Dermis microvascular lymphatic vessel endothelial cell (primary cell): Measurements from ENCODE around the gene OR7A10. TPM values are rescaled to one million over a fixed set of nuclear protein-coding genes. Genes with fewer than 3 reads are reported as not detected.

Source experiments
- DNase-seq, 2 donors: peaks; one replicate each; pipeline versions ENCODE4 v3.0.0 to v3.0.0-alpha.2; 2010; ENCODE audit warnings: low read depth in 2 of 2
- total RNA-seq: library from RNA; depleted of rRNA; stranded (reverse); fragments of >200 nt; gene quantifications from 2 replicates; pipeline ENCODE4 v1.2.1, GENCODE V29; 2014

Gene OR7A10
- total RNA-seq = not detected in 2 replicates

DNA sequence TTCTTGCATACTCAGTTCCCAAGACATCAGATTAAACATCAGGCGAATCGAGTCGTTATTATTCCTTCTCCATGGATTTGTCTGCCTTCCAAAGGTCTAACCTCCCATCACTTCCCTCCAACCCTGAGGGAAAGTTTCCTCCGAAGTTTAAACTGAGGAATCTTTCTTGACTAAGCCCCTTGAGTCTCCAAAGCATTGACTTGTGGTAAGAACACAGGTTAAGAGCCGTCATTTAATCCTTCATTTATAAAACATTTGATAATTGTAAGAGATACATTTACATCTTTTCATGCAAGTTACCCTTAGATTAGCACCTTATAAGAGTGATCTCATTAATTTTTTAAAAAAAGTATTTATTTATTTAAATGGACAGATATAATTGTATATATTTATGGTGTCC is at the start of gene OR7A10:
Gene OR7A10 (minus strand): TSS at position 101 of the 400 bp plus-strand sequence. CDS start 7,045 bp downstream, outside the sequence.
- no peak for DNase-seq

DNA sequence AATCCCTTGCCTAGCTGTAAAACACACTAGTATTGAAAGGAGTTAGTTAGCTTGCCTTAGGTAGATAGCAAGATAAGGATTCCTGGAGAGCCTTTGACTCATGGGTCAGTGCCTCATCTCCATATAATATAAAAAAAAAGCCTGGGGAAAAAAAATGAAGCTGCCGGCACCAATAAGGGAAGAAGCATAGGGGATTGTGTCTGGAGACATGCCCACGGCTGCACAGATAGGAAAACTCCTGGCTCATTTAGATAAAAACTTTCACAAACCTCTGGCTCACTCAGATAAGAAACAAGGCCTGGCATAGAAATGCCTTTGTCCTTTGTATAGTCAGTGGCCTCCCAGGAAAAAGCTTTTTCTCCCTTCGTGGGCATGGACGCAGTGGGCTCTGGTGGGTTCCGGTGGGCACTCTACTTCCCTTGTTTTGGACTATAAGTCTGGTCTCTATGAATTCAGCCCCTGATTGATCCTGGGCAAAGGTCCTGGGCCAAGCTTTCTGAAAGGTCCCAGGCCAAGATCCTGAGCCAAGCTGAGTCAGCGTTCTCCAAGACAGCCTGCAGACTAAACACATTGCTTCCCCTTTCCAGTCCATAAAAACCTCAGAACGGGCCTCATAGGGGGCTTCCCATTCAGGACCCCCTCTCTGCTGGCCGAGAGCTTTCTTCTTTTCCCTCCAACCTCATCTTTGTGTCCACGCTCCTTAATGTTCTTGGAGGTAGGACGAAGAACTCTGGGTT is 42.1 kb upstream of the OR7A10 start:
- no peak for DNase-seq

DNA sequence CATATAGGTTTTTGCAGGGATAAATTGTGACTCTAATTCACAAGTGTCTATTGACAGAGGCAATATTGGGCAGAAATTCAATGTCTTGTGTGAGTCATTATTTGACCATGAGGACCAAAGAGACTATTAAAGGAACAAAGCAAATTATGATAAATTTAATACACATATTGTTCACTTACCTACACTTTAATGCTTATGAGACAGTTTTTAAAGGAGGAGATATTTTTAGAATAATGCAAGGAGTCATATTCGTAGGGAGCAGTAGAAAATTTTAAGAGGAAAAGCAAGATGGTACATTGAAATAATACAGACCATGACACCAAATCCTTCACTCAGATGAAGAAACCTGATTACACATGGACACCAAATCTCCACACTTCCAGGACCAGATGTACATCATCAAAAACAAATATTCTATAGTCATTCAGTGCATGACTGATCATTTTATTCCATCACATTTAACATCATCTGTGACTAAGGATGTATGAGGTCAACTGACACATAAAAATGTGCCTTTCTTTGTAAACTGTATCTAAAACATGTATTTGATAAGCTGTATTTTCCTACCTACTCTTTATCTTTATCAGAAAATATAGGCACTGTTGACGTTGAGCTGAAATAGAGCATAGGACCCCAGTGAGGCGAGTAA is 41.4 kb upstream of the OR7A10 start:
- DNase-seq = no peak

DNA sequence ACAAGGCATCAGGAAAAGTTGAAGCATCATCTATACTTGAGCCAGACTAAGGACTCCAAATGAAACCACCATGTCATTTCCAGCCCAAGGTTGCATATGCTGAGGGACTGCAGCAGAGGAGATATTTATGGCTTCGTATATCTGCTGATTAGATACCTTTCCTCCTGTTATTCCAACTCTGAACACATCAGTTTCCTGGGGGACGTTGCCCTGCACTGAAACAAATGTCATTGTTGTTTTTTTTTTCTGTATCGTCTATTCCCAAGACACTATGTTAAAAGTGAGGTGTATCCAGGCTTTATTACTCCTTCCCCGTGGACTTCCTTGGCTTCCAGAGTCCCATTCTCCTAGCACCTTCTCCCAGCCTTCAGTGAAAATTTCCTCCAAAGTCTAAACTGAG is 37.3 kb upstream of the OR7A10 start, which contains the start of gene OR7A17:
Gene OR7A17 (minus strand): TSS at position 101 of the 400 bp plus-strand sequence. CDS start 4,777 bp downstream, outside the sequence.
- no peak for DNase-seq

DNA sequence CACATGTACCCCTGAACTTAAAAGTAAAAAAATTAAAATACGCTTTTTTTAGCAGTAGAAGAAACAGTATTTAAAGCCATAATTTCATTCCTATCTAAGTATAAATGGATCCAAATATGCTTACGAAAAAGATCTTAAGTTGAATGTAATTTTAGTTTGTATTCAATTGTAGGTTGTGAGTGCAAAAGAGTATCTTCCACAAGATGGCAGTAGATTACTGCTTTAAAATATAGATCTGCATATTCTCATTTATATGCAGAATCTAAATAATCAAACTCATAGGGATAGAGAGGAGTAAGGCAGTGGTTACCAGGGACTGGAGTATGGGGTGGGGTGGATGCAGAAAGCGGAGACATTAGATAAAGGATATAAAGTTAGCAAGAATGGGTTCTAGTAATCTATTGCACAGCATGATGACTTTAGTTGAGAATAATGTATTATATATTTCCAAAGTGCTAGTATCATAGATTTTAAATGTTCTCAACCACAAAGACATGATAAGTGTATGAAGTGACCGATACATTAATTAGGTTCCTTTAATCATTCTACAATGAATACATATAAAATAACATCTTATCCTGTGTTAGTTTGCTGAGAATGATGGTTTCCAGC is 23.0 kb upstream of the OR7A10 start:
- peak in 1 of 2 donors; percentile 17 for DNase-seq

DNA sequence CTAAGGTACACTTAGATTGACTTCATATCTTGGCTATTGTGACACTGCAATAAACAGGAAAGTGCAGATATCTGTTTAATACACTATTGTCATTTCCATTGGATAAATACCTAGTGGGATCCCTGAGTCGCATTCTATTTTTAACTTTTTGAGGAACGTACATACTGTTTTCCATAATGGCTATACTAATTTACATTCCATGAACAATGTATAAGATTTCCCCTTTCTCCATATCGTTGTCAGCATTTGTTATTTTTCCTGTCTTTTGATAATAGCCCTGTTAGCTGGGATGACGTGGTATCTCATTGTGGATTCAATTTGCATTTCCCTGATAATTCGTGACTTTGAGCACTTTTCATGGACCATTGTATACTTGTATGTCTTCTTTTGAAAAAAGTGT is 19.8 kb upstream of the OR7A10 start:
- DNase-seq = no peak

DNA sequence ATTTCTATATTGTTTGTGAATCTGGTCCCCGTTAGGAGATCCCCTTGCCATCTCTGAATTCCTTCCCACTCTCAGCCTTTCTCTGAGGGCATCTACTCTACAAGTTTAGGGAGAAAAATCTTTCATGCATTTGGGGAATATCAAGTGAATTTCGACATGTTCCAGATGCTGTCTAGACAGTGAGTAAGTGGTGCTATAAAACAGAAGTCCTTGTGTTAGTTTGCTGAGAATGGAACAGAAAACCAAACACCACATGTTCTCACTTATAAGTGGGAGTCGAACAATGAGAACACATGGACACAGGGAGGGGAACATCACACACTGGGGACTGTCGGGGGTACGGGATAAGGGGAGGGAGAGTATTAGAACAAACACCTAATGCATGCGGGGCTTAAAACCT is 5.1 kb downstream of the OR7A10 start:
- DNase-seq = no peak

DNA sequence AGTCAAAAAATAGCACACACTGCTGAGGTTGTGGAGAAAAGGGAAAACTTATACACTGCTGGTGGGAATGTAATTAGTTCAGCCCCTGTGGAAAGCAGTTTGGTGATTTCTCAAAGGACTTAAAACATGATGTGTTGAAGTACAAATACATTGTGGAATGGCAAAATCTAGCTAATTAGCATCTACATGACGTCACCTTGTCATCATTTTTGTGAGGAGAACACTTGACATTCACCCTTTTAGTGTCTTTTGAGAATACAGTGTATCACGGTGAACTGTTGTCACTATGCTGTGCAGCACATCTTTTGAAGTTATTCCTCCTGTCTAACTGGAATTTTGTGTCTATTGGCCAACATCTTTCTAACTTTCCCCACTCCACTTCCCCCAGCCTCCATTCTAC is 5.6 kb downstream of the OR7A10 start:
- no peak for DNase-seq

DNA sequence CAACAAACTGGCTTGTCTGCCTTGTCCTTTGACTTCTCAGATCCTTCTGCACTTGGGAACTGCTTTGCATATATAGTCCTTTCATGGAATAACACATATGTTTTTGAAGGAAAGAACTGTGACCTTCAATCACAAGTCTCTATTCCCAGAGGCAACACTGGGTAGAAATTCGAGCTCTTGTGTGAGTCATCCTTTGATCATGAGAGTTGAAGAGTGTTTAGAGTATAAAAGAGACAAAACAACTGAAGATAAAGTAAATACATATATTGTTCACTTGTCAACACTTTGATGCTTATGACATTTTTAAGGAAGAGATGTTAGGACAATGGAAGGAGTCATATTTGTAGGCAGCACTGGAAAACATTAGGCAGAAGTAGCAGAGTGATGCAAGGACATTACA is 8.5 kb downstream of the OR7A10 start:
- DNase-seq = no peak

DNA sequence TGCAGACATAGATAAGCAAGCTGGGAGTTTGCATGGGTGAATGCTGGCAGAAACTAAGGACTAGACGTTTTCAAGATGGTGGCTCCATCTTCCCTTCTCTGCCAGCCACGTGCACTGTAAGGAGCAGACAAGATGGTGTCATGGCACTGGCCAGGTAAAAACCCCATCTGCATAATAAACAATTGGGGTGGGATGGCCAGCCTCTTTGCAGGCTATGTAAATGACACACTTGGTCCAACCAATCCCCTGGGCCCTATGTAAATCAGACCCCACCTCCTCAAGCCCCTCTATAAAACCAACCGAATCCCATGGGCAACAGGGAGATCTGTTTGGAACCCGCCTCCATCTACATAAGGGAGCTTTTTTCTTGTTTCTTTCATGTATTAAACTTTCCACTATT is 11.3 kb downstream of the OR7A10 start:
- no peak for DNase-seq

DNA sequence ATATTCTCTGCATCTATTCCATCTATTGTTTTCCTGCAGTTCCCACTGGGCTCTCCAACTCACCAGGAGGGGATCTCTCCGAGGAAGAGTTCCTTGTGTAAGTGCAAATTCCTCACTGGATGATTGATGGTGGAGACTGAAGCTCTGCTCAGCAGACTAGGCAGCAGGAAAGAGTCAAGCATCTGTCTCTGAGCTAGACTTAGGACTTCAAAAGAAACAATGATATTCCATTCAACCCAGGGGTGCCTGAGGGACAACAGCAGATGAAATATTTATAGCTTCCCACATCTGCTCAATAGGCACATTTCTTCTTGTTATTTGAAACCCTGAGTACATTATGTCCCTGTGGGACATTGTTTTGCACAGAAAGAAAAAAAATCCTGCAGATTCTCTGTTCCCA is 13.7 kb downstream of the OR7A10 start, which contains the start of the genes OR7A5 and OR7C1:
Gene OR7A5 (minus strand): TSS at position 175 of the 400 bp plus-strand sequence. CDS start 6,944 bp downstream, outside the sequence.
Gene OR7C1 (minus strand): TSS at position 175 of the 400 bp plus-strand sequence. CDS start 35,049 bp downstream, outside the sequence.
- peak in 1 of 2 donors; percentile 2 for DNase-seq

DNA sequence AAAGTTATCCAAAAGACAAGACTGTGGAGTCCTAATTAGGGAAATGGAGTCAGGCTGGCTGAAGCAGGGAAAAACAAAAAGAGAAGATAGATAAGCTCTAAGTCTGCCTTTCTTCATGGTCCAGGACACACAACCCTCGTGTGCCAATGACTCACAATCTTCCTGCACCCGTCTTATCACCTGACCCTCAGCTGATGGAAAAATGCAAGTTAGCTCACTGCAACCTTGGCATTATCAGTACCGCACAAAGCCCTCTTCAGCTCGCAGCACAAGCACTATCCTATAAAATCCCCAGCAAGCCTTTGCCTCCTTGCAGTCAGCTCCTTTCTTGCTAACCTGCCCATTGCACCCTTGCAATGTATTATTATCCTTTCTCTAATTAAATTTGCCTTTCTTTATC is 18.0 kb downstream of the OR7A10 start:
- DNase-seq = no peak

DNA sequence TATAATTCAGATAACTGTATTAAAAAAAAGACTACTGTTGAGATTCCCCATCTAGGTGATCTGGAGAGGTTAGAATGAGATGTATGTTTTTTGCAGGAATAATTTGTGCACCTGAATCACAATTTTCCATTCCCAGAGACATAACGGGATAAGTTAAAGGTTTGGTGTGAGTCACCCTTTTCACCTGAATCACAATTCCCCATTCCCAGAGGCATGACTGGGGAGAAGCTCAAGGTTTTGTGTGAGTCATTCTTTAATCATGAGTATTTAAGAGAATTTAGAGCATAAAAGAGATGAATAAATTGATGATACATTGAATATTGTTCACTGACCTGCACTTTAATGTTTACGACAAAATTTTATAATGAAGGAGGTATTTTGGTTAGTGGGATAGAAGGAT is 22.7 kb downstream of the OR7A10 start:
- no peak for DNase-seq

DNA sequence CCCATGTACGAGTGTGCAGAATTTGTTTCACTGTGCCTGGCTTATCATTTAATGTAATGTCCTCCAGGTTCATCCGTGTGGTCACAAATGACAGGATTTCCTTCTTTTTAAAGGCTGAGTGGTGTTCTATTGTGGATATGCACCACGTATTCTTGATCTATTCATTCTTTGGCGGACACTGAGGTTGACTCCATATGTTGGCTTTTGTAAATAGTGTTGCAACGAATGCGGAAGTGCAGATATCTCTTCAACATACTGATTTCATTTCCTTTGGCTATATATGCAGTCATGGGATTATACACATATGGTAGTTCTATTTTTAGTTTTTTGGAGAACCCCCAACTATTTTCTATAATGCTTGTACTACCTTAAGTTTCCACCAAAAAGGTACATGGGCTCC is 26.8 kb downstream of the OR7A10 start:
- no peak for DNase-seq

DNA sequence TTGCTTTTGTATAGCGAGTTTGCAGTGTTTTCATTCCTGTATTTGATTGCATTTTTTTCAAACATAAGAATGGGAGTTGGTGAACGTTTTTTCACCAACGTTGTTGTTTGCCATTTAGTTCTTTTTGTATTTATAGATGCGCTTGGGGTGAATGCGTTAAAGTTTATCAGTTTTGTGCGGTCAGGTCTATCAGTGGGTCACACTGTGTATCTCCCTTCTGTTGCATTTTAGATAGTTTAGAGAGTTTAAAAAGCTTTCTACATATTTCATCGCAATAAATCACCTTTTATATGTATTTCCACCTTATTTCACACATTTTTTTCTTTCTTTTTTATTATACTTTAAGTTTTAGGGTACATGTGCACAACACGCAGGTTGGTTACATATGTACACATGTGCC is 30.1 kb downstream of the OR7A10 start:
- DNase-seq = no peak

DNA sequence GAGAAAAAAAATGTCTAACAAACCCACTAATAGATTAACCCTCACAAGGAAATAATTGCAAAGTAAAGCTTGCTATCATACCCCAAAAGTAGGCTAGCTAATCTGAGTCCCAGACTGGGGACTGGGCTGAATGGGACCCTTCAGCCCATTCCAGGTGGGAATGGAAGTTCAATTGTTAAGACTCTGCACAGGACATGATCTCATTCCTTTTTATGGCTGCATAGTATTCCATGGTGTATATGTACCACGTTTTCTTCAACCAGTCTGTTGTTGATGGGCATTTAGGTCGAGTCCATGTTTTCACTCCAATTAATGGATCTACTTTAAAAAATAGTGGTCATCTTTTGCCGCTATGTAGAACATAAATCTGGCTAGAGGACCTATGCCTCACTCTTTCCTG is 31.7 kb downstream of the OR7A10 start:
- DNase-seq = no peak

DNA sequence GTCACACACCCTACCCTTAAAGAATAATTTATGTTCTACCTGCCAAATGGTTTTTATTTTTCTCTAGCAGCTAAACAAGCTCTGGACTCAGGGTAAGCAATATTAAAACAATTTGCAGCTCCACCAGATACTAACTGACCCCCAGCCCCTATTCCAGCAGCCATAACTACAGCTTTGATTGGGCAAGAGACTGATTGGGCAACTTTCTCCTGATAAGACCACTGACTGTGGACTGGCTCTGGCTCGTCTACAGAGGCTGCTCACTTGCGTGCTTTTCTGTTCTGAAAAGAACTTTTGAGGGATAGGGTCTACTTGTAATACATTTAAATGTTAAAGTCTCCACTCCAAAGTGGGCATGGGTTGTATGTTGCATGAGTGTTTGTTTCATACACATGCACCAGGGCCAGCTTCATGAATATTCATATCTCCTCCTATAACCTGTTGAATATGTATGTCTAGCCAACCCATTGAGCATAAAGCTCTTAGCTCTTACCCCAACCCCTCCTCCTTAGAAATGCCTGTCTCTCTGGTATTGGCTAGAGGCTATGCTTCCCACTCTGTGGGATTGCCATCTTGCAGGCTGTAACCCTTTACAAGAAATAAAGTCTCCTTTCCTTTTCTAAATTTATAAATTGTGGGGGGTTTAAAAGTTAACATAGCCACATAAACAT is 33.6 kb downstream of the OR7A10 start:
- DNase-seq = no peak

DNA sequence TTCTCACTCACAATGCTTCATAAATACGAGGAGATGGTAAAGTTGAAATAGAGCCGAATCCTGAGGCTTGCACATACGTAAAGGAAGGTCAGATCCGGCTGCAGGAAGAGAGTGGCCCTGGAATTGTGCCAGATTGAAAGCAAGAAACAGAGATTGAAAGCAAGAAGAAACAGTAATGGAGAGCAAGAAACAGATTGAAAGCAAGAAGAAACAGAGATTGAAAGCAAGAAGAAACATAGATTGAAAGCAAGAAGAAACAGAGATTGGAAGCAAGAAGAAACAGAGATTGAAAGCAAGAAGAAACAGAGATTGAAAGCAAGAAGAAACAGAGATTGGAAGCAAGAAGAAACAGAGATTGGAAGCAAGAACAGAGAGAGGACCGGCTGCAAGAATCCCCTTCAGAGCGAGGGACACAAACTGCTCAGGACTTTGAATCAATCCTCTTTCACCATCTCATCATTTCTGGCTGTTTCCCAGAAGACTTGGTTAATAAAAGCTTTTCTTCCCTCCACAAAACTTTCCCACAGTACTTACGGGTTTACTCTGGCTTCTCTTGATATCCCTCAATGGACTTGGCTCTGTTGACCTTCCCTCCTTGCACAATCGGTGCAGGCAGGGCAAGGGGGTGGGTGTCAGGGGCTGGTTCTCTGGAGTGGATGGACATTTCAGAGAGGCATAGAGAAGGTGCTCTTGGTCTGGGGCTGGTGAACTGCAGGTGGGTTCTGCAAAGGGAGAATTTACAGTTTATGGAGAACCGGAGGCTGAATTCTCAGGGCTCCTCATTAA is 39.3 kb downstream of the OR7A10 start:
- DNase-seq = no peak

DNA sequence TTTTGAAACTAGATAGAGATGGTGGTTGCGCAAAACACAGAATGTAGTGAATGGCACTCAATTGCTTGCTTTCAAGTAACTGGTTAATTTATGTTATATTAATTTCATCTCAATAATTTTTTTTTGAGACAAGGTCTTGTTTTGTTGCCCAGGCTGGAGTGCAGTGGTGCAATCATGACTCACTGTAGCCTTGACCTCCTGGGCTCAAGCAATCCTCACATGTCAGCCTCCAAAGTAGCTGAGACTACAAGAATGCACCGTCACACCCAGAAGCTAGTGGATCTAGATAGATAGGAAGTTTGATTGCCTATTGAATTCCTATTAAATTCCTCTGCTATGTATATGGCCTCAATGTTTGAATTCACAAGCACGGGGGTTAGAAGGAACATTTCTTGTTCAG is 44.0 kb downstream of the OR7A10 start:
- DNase-seq = no peak

DNA sequence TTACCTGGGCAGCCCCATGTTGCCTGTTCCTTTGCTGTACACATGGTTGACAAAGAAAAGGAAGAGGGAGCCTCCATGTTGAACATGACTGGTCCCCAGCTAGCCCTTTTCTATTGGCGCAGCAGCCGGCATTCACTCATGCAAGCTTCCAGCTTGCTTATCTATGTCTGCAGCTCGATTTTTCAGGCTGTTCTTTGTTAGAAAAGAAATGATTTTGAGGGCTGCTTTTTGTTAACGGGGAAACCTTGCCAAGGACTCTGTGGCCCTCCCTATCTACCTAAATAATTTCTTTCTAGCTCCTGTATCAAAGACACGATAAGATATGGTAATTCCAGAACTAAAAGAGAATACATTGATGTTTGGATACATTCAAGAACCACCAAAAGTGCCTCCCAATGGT is 50.0 kb downstream of the OR7A10 start:
- DNase-seq = no peak

DNA sequence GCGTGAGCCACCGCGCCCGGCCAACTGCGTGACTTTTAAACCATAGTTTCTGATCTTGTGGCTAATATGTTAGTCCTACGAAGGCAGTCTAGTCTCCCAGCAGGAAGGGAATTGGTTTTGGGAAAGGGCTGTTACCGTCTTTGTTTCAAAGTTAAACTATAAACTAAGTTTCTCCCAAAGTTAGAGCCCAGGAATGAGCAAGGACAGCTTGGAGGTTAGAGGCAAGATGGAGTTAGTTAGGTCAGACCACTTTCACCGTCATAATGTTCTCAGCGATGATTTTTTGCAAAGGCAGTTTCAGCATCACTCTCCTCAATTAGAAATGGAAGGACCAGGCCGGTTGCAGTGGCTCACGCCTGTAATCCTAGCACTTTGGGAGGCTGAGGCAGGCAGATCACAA is 52.7 kb downstream of the OR7A10 start:
- DNase-seq = no peak
